ENCODE measurements around the gene ST6GAL1.
A peak's percentile ranks its signal among the peaks of the same experiment; 100 is the strongest.
"Not testable (repeated sequence)": the region's sequence is repeated elsewhere in the genome, so short reads cannot be mapped to it uniquely, and the experiment has no call there.

The ST6GAL1 gene

DNA sequence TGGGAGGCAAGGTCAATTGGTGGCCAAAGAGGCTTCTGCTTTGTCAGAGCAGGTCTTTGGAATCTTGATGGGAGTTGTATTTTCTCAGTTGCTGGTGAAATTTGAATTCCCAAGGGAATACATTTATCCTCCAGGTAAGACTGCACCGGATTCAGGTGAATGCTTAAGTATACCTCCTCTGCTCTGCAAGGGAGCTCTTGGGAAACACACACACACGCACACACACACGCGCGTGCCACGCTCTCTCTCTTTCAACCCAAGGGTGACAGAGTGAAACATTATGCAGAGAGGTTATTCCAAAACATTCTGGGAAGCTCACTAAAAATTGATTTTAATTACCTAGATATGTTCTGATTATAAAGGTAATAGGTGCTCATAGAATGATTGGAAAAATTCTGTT, 33.7 kb downstream of the ST6GAL1 start:
- H3K9me3 ChIP-seq (ENCODE audit: control insufficient read depth, low read depth, low read length): no peaks in the 10 kb centered on the region
- H3K27ac ChIP-seq (ENCODE audit: low read length): peak overlapping the region; percentile 36
- H3K36me3 ChIP-seq (ENCODE audit: control insufficient read depth, low read depth, low read length): peaks cover 13% of the 10 kb centered on the region

GRCh38 chr3:186964616-186965015, 34.3 kb downstream of the ST6GAL1 start:
- Histone ChIP-seq H3K4me1 (ENCODE audit: control insufficient read depth, low read depth, low read length) (peaks cover 50% of the 10 kb centered on the region), H3K9me3 (ENCODE audit: control insufficient read depth, low read depth, low read length) (no peaks in the 10 kb centered on the region), H3K36me3 (ENCODE audit: control insufficient read depth, low read depth, low read length) (peaks cover 13% of the 10 kb centered on the region), H3K4me3 (ENCODE audit: low read length) (peak overlapping the region; percentile 12), H3K9ac (ENCODE audit: low read length) (peak overlapping the region; percentile 10), H3K27ac (ENCODE audit: low read length) (peak overlapping the region; percentile 36), H3K27me3 (ENCODE audit: control insufficient read depth, insufficient read depth, low read length) (no peaks in the 10 kb centered on the region)

More for the DNA sequence above, 33.7 kb downstream of the ST6GAL1 start:
- peaks cover 50% of the 10 kb centered on the region for H3K4me1 ChIP-seq (ENCODE audit: control insufficient read depth, low read depth, low read length)
- H3K9ac ChIP-seq (ENCODE audit: low read length): no peak overlapping the region
- peak overlapping the region; percentile 12 for H3K4me3 ChIP-seq (ENCODE audit: low read length)
- H3K27me3 ChIP-seq (ENCODE audit: control insufficient read depth, insufficient read depth, low read length): no peaks in the 10 kb centered on the region

- Histone ChIP-seq H3K9ac (ENCODE audit: low read length) (peak overlapping the region; percentile 10), H3K27me3 (ENCODE audit: control insufficient read depth, insufficient read depth, low read length) (no peaks in the 10 kb centered on the region), H3K4me3 (ENCODE audit: low read length) (peak overlapping the region; percentile 12), H3K27ac (ENCODE audit: low read length) (peak overlapping the region; percentile 36), H3K9me3 (ENCODE audit: control insufficient read depth, low read depth, low read length) (no peaks in the 10 kb centered on the region), H3K4me1 (ENCODE audit: control insufficient read depth, low read depth, low read length) (peaks cover 50% of the 10 kb centered on the region), H3K36me3 (ENCODE audit: control insufficient read depth, low read depth, low read length) (peaks cover 13% of the 10 kb centered on the region)
Measured at GRCh38 chr3:186965141-186965879, 35.0 kb downstream of the ST6GAL1 start.

GRCh38 chr3:186966406-186966805, 36.1 kb downstream of the ST6GAL1 start:
- Histone ChIP-seq H3K27me3 (ENCODE audit: control insufficient read depth, insufficient read depth, low read length) (no peaks in the 10 kb centered on the region), H3K9me3 (ENCODE audit: control insufficient read depth, low read depth, low read length) (no peaks in the 10 kb centered on the region), H3K9ac (ENCODE audit: low read length) (no peak overlapping the region), H3K4me1 (ENCODE audit: control insufficient read depth, low read depth, low read length) (peaks cover 49% of the 10 kb centered on the region), H3K27ac (ENCODE audit: low read length) (no peak overlapping the region), H3K36me3 (ENCODE audit: control insufficient read depth, low read depth, low read length) (peaks cover 23% of the 10 kb centered on the region), H3K4me3 (ENCODE audit: low read length) (no peak overlapping the region)

- Histone ChIP-seq H3K4me1 (ENCODE audit: control insufficient read depth, low read depth, low read length) (peaks cover 41% of the 10 kb centered on the region), H3K36me3 (ENCODE audit: control insufficient read depth, low read depth, low read length) (peaks cover 31% of the 10 kb centered on the region)
- not testable (repeated sequence) for H3K27me3 ChIP-seq (ENCODE audit: control insufficient read depth, insufficient read depth, low read length); H3K9ac ChIP-seq (ENCODE audit: low read length); H3K9me3 ChIP-seq (ENCODE audit: control insufficient read depth, low read depth, low read length); H3K4me3 ChIP-seq (ENCODE audit: low read length); H3K27ac ChIP-seq (ENCODE audit: low read length)
Measured at GRCh38 chr3:186967236-186967635, 36.9 kb downstream of the ST6GAL1 start.

DNA sequence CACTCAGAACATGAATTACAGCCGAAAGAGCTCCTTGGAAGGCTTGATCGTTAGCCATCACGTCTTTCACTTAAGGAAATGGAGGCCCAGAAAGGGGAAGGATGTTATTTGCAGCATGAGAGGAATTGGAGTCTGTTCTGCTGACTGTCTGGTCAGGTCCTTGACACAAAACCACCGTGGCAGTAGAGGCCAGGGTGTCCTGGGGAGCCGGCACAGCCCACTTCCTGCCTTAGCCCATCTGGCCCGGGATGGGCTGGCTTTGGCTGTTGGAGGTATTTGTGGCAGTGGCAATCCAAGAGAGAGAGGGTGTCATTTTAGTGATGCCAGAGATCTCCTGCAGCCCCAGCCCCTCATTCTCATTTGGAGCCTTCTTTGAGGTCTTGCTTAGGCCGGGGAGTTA, 37.4 kb downstream of the ST6GAL1 start:
- no peak overlapping the region for H3K9ac ChIP-seq (ENCODE audit: low read length)
- H3K4me1 ChIP-seq (ENCODE audit: control insufficient read depth, low read depth, low read length): peaks cover 36% of the 10 kb centered on the region
- H3K27ac ChIP-seq (ENCODE audit: low read length): no peak overlapping the region
- peaks cover 36% of the 10 kb centered on the region for H3K36me3 ChIP-seq (ENCODE audit: control insufficient read depth, low read depth, low read length)
- H3K9me3 ChIP-seq (ENCODE audit: control insufficient read depth, low read depth, low read length): no peaks in the 10 kb centered on the region
- no peak overlapping the region for H3K4me3 ChIP-seq (ENCODE audit: low read length)
- no peaks in the 10 kb centered on the region for H3K27me3 ChIP-seq (ENCODE audit: control insufficient read depth, insufficient read depth, low read length)

DNA sequence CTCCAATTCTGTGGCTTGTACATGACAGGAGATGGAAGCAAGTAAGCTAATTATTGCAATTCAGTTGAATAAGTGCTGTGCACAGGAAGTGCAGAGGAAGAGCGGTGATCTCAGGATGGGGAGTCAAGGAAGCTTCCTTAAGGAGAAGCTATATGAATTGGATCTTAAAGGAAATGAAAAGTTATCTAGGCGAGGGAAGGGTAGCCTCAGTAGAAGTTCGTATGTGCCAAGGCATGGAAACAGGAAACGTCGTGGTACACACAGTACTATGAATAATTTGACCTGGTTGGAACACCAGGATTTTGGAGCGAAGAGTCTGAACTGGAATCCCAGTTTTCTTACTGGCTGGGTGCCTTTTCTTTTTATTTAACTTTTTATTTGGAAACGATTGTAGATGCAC, 39.3 kb downstream of the ST6GAL1 start:
- H3K4me1 ChIP-seq (ENCODE audit: control insufficient read depth, low read depth, low read length): peaks cover 20% of the 10 kb centered on the region
- H3K27ac ChIP-seq (ENCODE audit: low read length): no peak overlapping the region
- no peaks in the 10 kb centered on the region for H3K9me3 ChIP-seq (ENCODE audit: control insufficient read depth, low read depth, low read length)
- H3K36me3 ChIP-seq (ENCODE audit: control insufficient read depth, low read depth, low read length): peaks cover 47% of the 10 kb centered on the region
- no peak overlapping the region for H3K9ac ChIP-seq (ENCODE audit: low read length)
- no peaks in the 10 kb centered on the region for H3K27me3 ChIP-seq (ENCODE audit: control insufficient read depth, insufficient read depth, low read length)
- H3K4me3 ChIP-seq (ENCODE audit: low read length): no peak overlapping the region

- not testable (repeated sequence) for H3K9me3 ChIP-seq (ENCODE audit: control insufficient read depth, low read depth, low read length); H3K4me1 ChIP-seq (ENCODE audit: control insufficient read depth, low read depth, low read length); H3K9ac ChIP-seq (ENCODE audit: low read length); H3K27ac ChIP-seq (ENCODE audit: low read length); H3K4me3 ChIP-seq (ENCODE audit: low read length); H3K27me3 ChIP-seq (ENCODE audit: control insufficient read depth, insufficient read depth, low read length)
- H3K36me3 ChIP-seq (ENCODE audit: control insufficient read depth, low read depth, low read length): peaks cover 61% of the 10 kb centered on the region
Measured at GRCh38 chr3:186971106-186971505, 40.8 kb downstream of the ST6GAL1 start.

DNA sequence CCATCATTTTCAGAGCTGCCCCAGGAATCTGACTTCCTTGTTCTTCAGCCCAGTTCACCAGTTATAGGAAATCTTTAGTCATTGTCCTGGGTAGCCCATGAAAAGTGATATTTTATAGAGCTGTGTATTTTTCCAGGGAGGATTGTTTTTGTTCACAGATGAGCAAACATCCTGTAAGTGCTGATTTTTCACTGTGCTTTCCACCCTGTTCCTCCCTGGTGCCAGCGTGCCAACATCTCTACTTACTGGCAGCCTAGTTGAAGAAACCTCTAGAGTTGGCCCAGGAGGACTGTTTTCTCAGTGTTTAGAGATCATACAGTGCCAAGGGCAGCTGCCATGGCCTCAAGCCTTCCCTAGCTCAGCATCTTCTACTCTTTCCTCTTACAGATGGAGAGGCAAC, 41.3 kb downstream of the ST6GAL1 start:
- Histone ChIP-seq H3K4me3 (ENCODE audit: low read length) (no peak overlapping the region), H3K27me3 (ENCODE audit: control insufficient read depth, insufficient read depth, low read length) (no peaks in the 10 kb centered on the region), H3K9ac (ENCODE audit: low read length) (no peak overlapping the region), H3K27ac (ENCODE audit: low read length) (no peak overlapping the region), H3K9me3 (ENCODE audit: control insufficient read depth, low read depth, low read length) (no peaks in the 10 kb centered on the region), H3K36me3 (ENCODE audit: control insufficient read depth, low read depth, low read length) (peaks cover 57% of the 10 kb centered on the region), H3K4me1 (ENCODE audit: control insufficient read depth, low read depth, low read length) (peaks cover 9% of the 10 kb centered on the region)

DNA sequence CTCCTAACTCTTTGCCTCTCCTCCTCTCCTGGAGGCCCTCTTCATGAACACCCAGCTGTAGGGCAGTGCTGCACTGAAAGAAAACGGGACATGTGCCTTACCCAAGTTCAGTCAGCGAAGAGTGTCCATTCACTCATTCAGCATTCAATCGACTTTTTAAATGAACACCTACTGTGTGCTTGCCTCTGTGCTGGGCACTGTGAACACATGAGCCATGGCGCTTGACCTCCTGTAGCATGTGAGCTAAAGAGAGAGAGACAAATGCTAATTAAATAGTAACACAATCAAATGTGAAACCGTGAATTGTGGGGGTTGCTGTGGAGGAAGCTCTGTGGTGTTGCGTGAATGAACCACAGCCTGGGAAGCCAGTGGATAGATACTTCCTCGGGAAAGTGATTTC, 43.4 kb downstream of the ST6GAL1 start:
- Histone ChIP-seq H3K27ac (ENCODE audit: low read length) (no peak overlapping the region), H3K27me3 (ENCODE audit: control insufficient read depth, insufficient read depth, low read length) (no peaks in the 10 kb centered on the region), H3K4me1 (ENCODE audit: control insufficient read depth, low read depth, low read length) (peaks cover 9% of the 10 kb centered on the region), H3K36me3 (ENCODE audit: control insufficient read depth, low read depth, low read length) (peaks cover 53% of the 10 kb centered on the region), H3K9me3 (ENCODE audit: control insufficient read depth, low read depth, low read length) (no peaks in the 10 kb centered on the region), H3K9ac (ENCODE audit: low read length) (no peak overlapping the region), H3K4me3 (ENCODE audit: low read length) (no peak overlapping the region)

- no peaks in the 10 kb centered on the region for H3K27me3 ChIP-seq (ENCODE audit: control insufficient read depth, insufficient read depth, low read length)
- no peak overlapping the region for H3K4me3 ChIP-seq (ENCODE audit: low read length)
- no peak overlapping the region for H3K9ac ChIP-seq (ENCODE audit: low read length)
- H3K36me3 ChIP-seq (ENCODE audit: control insufficient read depth, low read depth, low read length): peaks cover 56% of the 10 kb centered on the region
- H3K9me3 ChIP-seq (ENCODE audit: control insufficient read depth, low read depth, low read length): no peaks in the 10 kb centered on the region
- no peak overlapping the region for H3K27ac ChIP-seq (ENCODE audit: low read length)
- H3K4me1 ChIP-seq (ENCODE audit: control insufficient read depth, low read depth, low read length): peaks cover 9% of the 10 kb centered on the region
Measured at GRCh38 chr3:186974824-186975313, 44.5 kb downstream of the ST6GAL1 start.

GRCh38 chr3:186975726-186976125, 45.4 kb downstream of the ST6GAL1 start:
- no peak overlapping the region for H3K9ac ChIP-seq (ENCODE audit: low read length)
- H3K36me3 ChIP-seq (ENCODE audit: control insufficient read depth, low read depth, low read length): peaks cover 58% of the 10 kb centered on the region

More at GRCh38 chr3:186975726-186976125, 45.4 kb downstream of the ST6GAL1 start:
- Histone ChIP-seq H3K4me1 (ENCODE audit: control insufficient read depth, low read depth, low read length) (peaks cover 9% of the 10 kb centered on the region), H3K27ac (ENCODE audit: low read length) (no peak overlapping the region), H3K9me3 (ENCODE audit: control insufficient read depth, low read depth, low read length) (no peaks in the 10 kb centered on the region), H3K4me3 (ENCODE audit: low read length) (no peak overlapping the region), H3K27me3 (ENCODE audit: control insufficient read depth, insufficient read depth, low read length) (no peaks in the 10 kb centered on the region)
